Fibroblast of lung (primary cell): Measurements from ENCODE around the gene GNB5.

Experiments
- EZH2 ChIP-seq: IDR thresholded peaks from 2 replicates; pipeline ENCODE4 v1.5.1; 2012; ENCODE audit warnings: low read length, control low read depth, mild to moderate bottlenecking; ENCODE audit errors: missing control alignments
- TF ChIP-seq, protein P1 (sequence below), 2 donors: IDR thresholded peaks in 1 of 2; conservative IDR thresholded peaks in 1 of 2; 1 replicate in 1 of 2; 2 replicates in 1 of 2; pipeline ENCODE4 v1.5.1; 2011 to 2012; ENCODE audit warnings: low read length in 2 of 2, control low read depth in 1 of 2, inconsistent platforms in 1 of 2, low read depth in 1 of 2, mild to moderate bottlenecking in 1 of 2

DNA sequence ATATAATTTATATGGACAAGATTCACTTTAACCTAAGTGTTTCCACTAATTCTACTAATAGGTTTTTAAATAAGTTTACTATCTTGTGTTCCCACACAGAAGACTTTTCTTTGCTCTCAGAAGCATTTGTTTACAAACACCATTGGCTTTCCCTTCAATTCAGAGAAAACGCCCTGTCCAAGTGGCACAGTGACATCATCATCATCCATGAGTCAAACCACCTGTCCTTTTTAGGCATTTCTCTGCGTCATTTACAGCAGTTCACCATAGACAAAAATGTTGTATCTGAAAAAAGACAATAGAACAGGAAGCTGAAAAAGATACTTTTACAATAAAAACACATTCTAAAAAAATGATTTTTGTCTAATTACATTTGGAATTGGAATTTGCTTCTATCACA is 69.3 kb downstream of the GNB5 start:
- TF ChIP-seq, protein P1, sequence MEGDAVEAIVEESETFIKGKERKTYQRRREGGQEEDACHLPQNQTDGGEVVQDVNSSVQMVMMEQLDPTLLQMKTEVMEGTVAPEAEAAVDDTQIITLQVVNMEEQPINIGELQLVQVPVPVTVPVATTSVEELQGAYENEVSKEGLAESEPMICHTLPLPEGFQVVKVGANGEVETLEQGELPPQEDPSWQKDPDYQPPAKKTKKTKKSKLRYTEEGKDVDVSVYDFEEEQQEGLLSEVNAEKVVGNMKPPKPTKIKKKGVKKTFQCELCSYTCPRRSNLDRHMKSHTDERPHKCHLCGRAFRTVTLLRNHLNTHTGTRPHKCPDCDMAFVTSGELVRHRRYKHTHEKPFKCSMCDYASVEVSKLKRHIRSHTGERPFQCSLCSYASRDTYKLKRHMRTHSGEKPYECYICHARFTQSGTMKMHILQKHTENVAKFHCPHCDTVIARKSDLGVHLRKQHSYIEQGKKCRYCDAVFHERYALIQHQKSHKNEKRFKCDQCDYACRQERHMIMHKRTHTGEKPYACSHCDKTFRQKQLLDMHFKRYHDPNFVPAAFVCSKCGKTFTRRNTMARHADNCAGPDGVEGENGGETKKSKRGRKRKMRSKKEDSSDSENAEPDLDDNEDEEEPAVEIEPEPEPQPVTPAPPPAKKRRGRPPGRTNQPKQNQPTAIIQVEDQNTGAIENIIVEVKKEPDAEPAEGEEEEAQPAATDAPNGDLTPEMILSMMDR (conservative IDR thresholded peaks at IDR 0.05 in 1 of 2, IDR thresholded peaks at IDR 0.05 in 1 of 2; ENCODE audit: low read depth in 1 of 2, low read length in 2 of 2) = no peak
- TF ChIP-seq EZH2 = no peak
